Osteoblast (primary cell): ENCODE measurements around the gene CNNM3. TPM values are rescaled to one million over a fixed set of nuclear protein-coding genes. Genes with fewer than 3 reads are reported as not detected.
A peak's percentile ranks its signal among the peaks of the same experiment; 100 is the strongest.

ENCODE experiments used
- DNase-seq: peaks from one replicate; pipeline ENCODE4 v3.0.0; 2011; ENCODE audit warnings: low spot score, mixed read lengths; ENCODE audit not compliant: insufficient read length; ENCODE audit errors: missing footprints
- H2AFZ ChIP-seq: 2 replicates; pipeline ENCODE4 v1.6.0; 2011; ENCODE audit warnings: mild to moderate bottlenecking, low read length
- H3K27ac ChIP-seq: 2 replicates; pipeline ENCODE4 v1.5.1; 2011; ENCODE audit warnings: mild to moderate bottlenecking, low read depth, low read length, moderate library complexity
- H3K27me3 ChIP-seq: 2 replicates; pipeline ENCODE4 v1.6.0; 2012; ENCODE audit warnings: mild to moderate bottlenecking, control low read depth, inconsistent platforms, low read length, moderate library complexity; ENCODE audit not compliant: insufficient read depth
- H3K36me3 ChIP-seq: 2 replicates; pipeline ENCODE4 v1.5.1; 2011; ENCODE audit warnings: mild to moderate bottlenecking, low read length, control low read depth, moderate library complexity; ENCODE audit not compliant: insufficient read depth
- H3K4me1 ChIP-seq: 2 replicates; pipeline ENCODE4 v1.5.1; 2011; ENCODE audit warnings: mild to moderate bottlenecking, low read length, control low read depth, moderate library complexity; ENCODE audit not compliant: insufficient read depth
- H3K4me2 ChIP-seq: 2 replicates; pipeline ENCODE4 v1.6.0; 2011; ENCODE audit warnings: mild to moderate bottlenecking, low read length; ENCODE audit not compliant: insufficient read depth
- H3K4me3 ChIP-seq: fragments of 200-600 bp; sonication (generic); 3 replicates; pipeline ENCODE4 v1.5.1; 2012; ENCODE audit warnings: mild to moderate bottlenecking, low read length, inconsistent platforms; ENCODE audit not compliant: insufficient read depth
- H3K79me2 ChIP-seq: 2 replicates; pipeline ENCODE4 v1.6.0; 2012; ENCODE audit warnings: mild to moderate bottlenecking, low read length, control low read depth, inconsistent platforms; ENCODE audit not compliant: insufficient read depth
- H3K9me3 ChIP-seq: 2 replicates; pipeline ENCODE4 v1.5.1; 2011; ENCODE audit warnings: low read depth, low read length, control low read depth
- H4K20me1 ChIP-seq: 2 replicates; pipeline ENCODE4 v1.6.0; 2012; ENCODE audit warnings: mild to moderate bottlenecking, low read length, control low read depth; ENCODE audit not compliant: insufficient read depth
- total RNA-seq: library from RNA; depleted of rRNA; stranded (reverse); fragments of >200 nt; gene quantifications from 2 replicates; pipeline ENCODE4 v1.2.3, GENCODE V29; 2012
- TF ChIP-seq, protein P1 (sequence below): IDR thresholded peaks from 2 replicates; pipeline ENCODE4 v1.5.1; 2011; ENCODE audit warnings: mild to moderate bottlenecking, low read depth, low read length, moderate library complexity; ENCODE audit errors: extremely low read depth

The CNNM3 gene
- total RNA-seq, 1 donor, result 8.7 TPM

DNA sequence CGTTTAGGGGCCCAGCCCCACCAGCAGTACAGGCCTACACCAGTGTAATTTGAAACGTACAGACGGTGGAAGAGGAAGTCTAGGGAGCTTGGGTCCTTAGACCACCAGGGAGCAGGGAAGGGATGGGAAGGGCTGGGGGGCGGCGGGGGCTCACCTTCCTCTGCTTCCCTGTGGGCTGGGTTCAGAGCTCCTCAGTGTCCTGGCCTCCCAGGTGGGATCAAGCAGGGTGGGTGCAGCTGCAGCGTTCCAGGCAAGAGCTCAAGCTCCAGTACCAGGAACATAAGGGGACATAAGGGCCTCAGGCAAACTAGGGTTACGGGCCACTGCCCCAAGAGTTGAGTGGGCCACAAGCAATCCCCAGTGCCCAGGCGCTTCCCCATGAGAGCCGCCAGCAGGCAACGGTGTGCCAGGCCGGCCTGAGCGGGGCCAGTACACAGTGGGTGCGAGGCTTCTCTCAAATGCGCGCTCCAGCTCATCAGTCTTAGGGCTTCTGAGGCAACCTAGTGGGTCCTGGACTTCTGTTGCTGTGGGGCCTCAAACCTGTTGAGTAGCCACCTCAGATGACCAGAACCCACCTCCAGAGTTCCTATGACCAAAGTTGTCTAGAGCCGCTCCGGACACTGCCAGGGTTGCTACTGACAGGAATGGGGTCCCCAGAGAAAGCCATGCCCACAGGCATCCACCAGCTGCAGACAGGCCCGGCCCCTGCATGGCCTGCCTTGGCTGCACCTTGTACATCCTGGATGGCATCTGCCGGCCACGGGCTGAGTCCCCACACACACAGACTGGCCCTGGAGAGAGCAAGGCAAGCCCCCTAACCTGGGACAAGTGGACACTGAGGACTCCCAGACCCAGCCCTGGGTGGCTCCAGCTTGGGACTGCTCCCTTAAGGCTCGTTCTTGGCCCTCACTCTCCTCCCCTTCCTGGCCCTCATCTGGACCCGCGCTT, 22.6 kb downstream of the CNNM3 start:
- Histone ChIP-seq H3K27me3 (no peaks in the 10 kb centered on the region), H3K4me3 (no peak overlapping the region), H3K27ac (no peak overlapping the region), H3K4me2 (no peak overlapping the region), H2AFZ (no peak overlapping the region), H3K4me1 (no peaks in the 10 kb centered on the region), H4K20me1 (no peaks in the 10 kb centered on the region), H3K79me2 (no peaks in the 10 kb centered on the region), H3K36me3 (no peaks in the 10 kb centered on the region), H3K9me3 (no peaks in the 10 kb centered on the region)
- peak; percentile 22 for DNase-seq
- TF ChIP-seq, protein P1, sequence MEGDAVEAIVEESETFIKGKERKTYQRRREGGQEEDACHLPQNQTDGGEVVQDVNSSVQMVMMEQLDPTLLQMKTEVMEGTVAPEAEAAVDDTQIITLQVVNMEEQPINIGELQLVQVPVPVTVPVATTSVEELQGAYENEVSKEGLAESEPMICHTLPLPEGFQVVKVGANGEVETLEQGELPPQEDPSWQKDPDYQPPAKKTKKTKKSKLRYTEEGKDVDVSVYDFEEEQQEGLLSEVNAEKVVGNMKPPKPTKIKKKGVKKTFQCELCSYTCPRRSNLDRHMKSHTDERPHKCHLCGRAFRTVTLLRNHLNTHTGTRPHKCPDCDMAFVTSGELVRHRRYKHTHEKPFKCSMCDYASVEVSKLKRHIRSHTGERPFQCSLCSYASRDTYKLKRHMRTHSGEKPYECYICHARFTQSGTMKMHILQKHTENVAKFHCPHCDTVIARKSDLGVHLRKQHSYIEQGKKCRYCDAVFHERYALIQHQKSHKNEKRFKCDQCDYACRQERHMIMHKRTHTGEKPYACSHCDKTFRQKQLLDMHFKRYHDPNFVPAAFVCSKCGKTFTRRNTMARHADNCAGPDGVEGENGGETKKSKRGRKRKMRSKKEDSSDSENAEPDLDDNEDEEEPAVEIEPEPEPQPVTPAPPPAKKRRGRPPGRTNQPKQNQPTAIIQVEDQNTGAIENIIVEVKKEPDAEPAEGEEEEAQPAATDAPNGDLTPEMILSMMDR, result no peak

DNA sequence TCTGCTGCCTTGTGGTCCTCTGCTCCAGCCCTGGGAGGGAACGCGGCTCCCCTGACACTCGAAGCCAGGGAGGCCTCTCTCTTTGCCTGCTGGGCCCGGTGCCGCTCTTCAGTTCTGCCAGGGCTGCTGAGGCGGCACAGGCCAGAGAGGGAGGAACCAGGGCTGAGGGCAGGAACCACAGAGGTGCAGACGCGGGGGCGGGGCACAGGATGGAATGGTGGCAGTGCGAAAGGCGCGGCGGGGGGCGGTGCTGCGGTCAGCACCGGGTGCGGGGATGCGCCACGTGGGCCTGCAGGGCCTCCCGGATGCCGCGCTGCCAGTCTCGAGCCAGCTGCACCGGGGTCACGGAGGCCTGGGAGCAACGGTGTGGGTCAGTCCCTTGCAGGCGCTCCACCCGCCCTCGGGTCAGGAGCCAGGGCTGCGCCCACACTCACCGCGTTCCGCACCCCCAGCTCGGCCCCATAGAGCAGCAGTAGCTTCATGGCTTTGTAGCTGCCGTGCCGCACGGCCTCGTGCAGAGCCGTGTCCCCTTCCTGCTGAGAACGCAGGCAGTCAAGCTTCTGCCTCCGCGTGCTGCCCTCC, 23.3 kb downstream of the CNNM3 start:
- Histone ChIP-seq H3K4me3 (no peak overlapping the region), H3K36me3 (no peaks in the 10 kb centered on the region), H3K27me3 (no peaks in the 10 kb centered on the region), H4K20me1 (no peaks in the 10 kb centered on the region), H3K27ac (no peak overlapping the region), H2AFZ (no peak overlapping the region), H3K9me3 (no peaks in the 10 kb centered on the region), H3K4me2 (no peak overlapping the region), H3K79me2 (no peaks in the 10 kb centered on the region), H3K4me1 (no peaks in the 10 kb centered on the region)
- TF ChIP-seq, protein P1, result no peak
- DNase-seq, result peak; percentile 34

DNA sequence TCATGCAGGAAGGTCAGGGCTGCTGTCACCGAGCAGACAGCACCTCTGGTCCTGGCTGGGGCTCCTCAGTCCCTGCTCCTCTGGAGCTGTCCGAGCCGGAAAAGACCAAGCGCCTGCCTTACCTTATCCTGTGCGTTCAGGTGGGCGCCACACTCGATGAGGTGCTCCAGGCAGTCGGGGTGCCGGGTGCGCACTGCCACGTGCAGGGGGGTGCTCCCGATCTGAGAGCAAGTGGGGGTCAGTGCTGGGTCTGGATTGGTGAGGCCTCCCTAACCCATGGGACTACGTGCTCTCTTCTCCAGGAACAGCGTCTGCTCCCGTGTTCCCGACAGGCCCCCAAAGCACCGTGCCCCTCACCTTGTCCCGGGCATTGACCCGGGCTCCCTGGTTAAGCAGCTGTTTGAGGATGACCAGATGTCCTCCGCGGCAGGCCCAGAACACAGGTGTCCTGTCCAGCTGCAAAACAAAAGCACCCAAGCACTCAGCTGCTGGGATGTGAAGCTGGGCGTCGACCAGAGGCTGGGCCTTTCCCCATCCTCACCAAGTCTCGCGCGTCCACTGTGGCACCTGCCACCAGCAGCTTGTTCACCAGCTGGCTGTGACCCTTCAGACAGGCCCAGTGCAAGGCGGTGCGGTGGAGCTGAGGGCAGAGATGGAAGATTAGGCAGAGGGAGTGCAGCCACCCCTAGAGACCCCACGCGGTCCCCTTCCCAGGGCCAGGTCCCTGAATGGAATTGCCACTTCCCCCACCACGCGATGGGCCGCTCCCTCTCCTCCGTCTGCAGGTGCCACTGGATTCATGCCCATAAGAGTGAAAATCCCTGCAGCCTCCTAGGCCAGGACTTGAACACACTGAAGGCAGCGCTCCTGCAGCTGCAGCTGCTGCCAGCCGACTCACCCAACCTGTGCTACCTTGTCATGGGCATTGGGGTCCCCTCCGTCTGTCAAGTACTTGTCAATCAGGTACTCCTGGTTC, 24.1 kb downstream of the CNNM3 start:
- Histone ChIP-seq H3K27ac (no peak overlapping the region), H3K27me3 (no peaks in the 10 kb centered on the region), H4K20me1 (no peaks in the 10 kb centered on the region), H3K9me3 (no peaks in the 10 kb centered on the region), H2AFZ (no peak overlapping the region), H3K4me2 (no peak overlapping the region), H3K4me1 (no peaks in the 10 kb centered on the region), H3K36me3 (no peaks in the 10 kb centered on the region), H3K79me2 (no peaks in the 10 kb centered on the region), H3K4me3 (no peak overlapping the region)
- DNase-seq, result peak; percentile 57
- TF ChIP-seq, protein P1, result no peak
